ENCODE results near the gene DEPP1.

The DEPP1 gene

GRCh38 chr10:44966816-44967509 is 11.6 kb downstream of the DEPP1 start:
- DNase-seq (ENCODE audit: low spot score), result no peak

DNA sequence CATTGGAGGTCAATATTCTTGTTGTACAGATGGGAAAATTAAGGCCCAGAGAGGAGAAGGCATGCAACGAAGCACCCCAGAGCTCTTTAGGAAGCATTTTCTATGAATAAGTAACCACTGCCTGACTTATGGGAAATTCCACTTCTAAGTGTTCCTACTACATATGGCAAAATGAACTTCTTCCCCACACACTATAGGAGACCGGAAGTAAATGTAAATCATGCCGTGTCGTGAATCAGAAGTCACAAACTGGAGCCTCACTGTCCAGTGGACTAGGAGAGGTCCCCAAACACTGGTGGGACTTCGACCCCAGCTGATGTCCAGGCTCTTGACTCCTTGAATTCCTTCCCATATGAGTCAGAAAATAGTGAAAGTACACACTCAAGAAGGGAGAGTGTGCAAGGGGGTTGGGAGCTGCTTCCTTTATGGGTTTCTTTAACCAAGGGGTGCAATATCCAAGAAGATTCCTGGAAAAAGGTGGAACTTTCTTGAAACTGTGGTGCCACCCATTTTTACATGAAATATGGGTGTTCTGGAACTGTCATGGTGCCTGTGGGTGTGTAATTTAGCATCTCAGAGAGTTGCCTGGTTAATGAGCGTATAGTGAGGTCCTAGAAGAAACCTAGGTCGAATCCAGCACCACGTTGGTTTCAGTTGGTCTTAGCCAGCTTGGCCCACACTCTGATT is 12.3 kb downstream of the DEPP1 start:
- no peak for DNase-seq (ENCODE audit: low spot score)

DNA sequence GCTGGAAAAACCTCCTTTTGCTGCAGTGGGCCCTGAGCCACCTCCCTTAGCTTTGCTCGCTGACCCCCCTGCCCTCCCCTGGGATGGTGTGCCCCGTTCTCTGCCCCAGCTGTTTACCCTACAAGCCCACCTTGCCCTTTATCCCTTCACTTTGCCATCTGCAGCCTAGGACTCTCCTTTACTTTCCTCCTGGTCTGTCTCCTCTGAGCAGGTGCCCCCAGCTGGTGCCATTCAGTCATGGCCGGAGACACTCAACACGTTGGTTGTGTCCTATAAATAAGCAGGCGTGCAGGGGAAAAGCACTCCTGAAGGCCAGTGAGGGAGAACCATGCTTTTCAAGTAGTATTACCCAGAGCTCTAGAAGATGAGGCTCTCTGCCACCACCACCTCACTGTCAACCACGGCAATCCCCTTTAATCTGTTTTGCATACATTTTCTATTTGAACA is 12.9 kb downstream of the DEPP1 start:
- no peak for DNase-seq (ENCODE audit: low spot score)

GRCh38 chr10:44965104-44965503 is 13.5 kb downstream of the DEPP1 start:
- DNase-seq (ENCODE audit: low spot score), result no peak

DNA sequence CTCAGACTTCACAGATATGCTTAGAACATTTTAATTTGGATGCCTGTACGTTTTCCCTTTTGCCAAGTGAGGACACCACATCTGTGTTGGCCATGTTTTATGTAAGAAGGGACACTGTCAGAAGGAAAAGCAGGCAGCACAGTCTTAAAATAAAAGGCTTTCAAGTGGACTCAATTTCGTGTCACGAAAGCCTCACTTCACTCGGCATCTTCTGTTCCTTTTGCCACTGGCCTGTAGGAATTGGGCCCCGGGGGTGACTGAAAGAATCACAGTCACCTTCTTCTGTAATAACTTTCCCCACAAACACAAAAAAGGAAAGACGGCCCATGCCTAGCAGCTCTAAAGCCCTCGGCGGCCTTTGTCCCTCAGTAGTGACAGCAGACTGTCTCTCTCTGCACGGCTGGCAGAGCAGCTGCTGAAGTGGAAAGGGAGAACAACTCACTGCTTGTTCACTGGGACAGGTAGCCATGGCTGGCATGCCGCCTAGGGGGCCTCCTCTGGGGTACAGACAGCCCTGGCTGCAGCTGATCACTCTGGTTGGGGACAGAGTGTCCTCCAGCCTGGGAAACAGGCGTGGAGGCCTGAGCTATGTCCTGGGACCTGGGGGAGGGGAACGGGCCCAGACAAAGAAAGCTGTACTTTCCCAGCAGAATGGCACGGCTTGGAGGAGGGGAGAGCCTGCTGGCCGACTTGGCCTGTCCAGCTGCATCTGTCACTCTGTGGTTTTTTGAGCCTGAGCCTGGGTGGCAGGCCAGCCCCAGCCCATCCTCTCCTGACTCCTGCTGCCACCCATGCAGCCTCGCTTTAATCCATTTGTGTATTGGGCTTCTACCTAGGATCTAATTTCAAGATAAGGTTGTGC is 14.6 kb downstream of the DEPP1 start:
- DNase-seq (ENCODE audit: low spot score), result no peak

DNA sequence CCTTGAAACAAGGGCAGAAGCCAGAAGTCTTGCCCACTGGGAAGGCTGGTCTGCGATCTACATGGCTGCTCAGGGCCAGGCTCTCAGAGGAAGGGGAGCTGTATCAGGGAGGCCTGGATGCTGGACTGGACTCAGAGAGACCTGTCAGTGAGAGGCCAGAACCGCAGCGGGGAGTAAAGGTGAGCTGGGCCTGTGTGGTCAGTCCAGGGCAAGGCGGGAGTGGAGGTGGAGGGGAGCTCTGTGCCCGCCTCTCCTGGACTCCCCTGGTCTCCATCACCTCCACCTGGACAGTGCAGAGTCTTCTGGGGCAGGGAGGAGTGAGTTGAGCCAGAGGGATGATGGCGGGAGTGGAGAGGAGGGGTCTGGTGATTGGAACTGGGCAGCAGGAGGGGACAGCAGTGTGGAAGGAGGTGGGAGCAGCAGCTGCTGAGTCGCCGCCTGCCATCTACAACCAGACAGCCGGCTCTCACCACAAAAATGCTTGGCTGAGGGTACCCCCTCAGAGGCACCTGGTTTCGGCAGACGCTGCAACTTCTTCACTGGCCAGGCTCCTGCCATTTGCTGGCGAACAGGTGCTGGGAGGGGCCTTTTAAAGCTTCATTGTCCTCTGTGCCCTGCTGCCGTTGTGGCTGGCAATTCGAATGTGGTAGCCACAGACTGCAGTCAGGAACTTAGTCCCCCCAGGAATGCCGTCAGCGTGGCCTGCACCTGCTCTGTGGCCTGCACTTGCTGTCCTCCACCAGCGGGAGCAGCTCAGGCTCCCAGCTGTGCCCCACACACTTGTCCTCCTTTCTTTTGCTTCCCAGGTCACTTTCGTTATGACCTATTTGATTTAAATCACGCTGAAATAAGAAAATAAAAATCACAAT is 15.5 kb downstream of the DEPP1 start:
- DNase-seq (ENCODE audit: low spot score), result no peak

DNA sequence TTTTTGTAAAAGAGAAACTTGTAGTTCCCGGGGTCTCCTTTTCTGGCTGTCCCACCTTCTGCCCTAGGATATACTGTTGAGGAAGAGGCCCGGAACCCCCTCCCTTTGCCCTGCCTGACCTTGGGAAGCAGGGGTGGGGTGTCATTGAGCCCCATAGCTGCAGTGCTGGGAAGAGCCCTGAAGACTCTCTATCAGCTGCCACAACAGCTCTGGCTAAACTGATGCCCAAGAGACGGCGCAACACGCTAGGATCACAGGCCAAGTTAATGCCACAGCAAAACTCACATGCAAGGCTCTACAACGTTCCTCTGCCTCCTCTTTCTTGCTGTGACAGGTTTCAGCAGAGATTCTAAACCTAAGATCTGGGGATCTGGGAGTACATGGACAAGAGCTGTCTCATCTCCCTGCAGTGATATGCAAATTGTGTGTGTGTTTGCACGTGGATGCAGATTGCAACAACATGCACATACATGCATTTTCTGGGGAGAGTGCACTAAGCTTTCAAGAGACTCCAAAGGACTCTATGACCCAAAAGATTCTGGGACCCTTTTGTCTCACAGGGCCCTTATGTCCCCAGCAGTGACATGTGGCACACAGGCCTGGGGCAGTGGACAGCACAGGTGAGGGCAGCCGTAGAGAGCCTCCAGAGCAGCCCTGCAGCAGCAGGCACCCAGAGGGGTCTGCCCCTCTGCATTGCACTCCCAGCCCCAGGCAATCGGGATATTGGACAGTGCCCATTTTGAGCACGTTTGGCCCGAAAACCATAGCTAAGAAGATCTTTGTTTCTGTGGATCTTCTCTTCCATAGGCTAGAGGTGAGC is 16.5 kb downstream of the DEPP1 start:
- DNase-seq (ENCODE audit: low spot score), result no peak

DNA sequence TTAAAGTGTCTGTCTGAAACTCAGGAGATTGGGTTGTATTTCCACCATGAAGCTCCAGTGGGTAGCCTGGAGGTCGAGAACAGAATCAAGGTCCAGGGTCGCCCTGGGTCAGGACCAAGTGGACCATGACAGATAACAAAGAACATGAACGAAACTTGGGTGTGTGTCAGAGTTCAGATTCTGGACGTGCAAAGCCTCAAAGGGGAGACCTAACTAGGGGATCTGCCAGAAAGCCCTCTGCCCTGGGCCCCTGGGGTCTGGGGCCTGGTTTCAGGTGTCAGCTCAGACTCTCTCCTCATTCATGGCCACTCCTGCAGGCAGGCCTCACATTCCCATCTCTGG is 17.4 kb downstream of the DEPP1 start:
- DNase-seq (ENCODE audit: low spot score), result no peak

GRCh38 chr10:44960482-44961229 is 18.0 kb downstream of the DEPP1 start:
- no peak for DNase-seq (ENCODE audit: low spot score)

DNA sequence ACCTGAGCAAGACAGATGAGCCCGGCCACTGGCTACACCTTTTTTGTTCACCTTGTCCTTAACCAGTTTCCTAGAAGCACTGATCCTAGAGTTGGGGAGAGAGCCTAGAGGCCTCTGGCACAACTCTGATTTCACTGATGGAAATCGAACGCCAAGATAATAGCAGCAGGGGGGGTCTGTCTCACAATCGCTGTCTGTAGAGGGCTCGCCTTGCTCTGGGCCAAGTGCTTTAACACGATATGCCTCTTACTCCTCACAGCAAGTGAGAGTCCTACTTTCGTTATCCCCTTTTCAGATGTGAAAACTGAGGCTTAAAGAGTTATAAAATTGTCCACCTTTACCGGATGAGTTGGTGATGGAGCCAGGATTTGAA is 18.5 kb downstream of the DEPP1 start:
- DNase-seq (ENCODE audit: low spot score), result no peak

GRCh38 chr10:44959247-44960087 is 19.1 kb downstream of the DEPP1 start, which contains the start of gene RASSF4:
Gene RASSF4, plus strand, starts transcription at chr10:44959802. Its CDS starts 10,401 bp downstream, at chr10:44970203.
- peak; percentile 38 for DNase-seq (ENCODE audit: low spot score)

DNA sequence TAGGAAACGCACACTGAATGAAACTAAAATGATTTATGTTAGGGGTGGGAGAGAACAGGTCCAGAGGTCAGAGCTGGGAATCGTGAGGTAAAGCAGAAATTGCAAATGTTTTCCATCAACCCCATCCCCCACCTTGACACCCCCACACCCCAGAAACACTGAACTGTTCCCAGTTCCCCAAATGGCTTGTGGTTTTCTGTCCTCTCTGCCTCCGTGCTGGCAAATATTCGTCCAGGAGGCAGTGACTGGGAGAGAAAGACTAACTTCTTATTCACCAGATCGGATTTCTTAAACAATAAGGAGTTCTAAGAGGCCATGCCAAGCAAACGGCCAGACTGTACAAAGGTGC is 19.7 kb downstream of the DEPP1 start:
- DNase-seq (ENCODE audit: low spot score), result no peak

DNA sequence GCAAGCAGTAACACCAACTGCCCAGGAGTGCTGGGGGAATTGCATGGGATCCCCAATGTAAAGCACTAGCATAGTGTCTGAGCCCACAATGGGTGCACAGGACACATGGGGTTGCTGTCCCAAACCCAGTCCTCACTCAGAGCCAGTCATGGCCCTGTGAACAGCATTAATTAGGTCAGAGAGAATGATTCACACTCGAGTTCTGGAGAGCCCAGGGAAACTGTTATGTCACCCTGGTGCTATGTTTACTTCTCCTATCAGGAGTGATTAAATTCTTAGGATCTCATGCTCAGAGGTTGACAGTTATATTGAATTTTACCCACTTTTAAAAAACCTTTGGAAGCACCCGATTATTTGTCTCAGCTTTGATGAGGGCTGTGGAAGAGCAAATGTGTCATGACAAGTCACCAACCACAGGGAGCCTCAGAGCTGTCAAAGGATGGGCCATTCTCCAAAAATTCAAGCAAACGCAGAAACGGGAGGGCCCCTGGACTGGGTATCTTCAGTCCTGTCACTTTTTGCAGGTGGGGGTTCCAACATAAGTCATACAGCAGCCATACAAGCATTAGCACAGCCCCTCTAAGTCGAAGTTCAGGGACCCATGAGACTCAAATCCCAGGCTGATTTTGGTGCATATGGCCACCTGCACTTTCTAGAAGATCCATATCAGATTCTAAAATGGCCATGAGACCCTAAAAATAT is 20.3 kb downstream of the DEPP1 start:
- no peak for DNase-seq (ENCODE audit: low spot score)

- no peak for DNase-seq (ENCODE audit: low spot score)
Measured at GRCh38 chr10:44956717-44957706, 21.6 kb downstream of the DEPP1 start.

GRCh38 chr10:44956226-44956625 is 22.4 kb downstream of the DEPP1 start:
- DNase-seq (ENCODE audit: low spot score), result no peak

DNA sequence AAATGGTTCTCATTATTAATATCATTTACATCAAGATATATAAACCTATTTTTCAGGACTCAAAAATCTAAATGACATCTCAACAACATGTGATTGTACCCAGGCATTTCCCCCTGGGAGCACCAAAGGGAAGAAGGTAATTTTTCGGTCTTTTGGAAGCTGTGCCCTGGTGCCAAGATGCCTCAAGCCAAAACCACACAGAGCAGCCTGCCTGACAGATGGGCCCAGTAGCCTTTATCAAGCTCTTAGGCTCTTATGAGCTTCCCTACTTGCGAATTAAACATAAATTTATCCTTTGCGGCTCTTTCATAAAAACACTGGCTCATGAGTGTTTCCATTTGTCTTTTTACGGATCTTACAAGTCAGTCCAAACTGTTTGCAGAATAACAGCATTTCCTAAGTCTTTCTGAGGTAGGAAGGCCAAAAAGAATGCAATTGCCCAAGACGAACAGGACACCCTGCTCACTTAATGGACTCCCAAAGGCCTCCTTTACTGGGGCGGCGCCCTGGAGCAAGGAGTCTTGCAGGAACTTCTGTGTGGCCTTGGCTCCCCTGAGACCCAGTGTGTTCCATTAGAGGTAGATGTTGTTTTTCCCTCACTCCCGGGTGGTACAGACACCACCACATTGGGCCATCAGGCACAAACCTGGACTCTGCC is 23.1 kb downstream of the DEPP1 start:
- DNase-seq (ENCODE audit: low spot score), result no peak

DNA sequence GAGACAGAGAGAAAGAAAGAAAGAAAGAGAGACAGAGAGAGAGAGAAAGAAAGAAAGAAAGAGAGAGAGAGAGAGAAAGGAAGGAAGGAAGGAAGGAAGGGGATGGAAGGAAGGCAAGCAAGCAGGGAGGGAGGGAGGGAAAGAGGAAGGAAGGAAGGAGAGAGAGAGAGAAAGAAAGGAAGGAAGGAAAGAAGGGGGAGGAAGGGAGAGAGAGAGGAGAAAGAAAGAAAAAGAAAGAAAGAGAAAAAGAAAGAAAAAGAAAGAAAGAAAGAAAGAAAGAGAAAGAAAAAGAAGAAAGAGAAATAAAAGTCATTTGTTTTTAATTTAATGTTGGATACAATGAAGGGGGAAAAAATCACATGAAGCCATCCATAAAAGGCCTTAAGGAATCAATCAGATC is 23.6 kb downstream of the DEPP1 start:
- DNase-seq (ENCODE audit: low spot score), result no peak
